Heart left ventricle (tissue), 13 donors: ENCODE measurements around the gene TMEM156.

Experiments
- POLR2A ChIP-seq, 2 donors: fragments of 450-650 bp; IDR thresholded peaks; one replicate each; pipeline ENCODE4 v1.6.1; 2017; ENCODE audit warnings: antibody characterized with exemption in 2 of 2, mild to moderate bottlenecking in 2 of 2, moderate library complexity in 2 of 2
- TF ChIP-seq, protein P1 (sequence below), 12 donors: fragments of 200-600 bp; sonication (generic) in 4 of 12; IDR thresholded peaks; one replicate each; pipeline versions ENCODE4 v1.5.0 to v1.8.0; 2018 to 2022; ENCODE audit warnings: antibody characterized with exemption in 12 of 12, mild to moderate bottlenecking in 5 of 12
- donor health status: ischemic (EF 13 %, LVEDD 7.1; RV severe dilation, severe dysfunction).
- donor health status: DM: no; HTN: yes; CAD: no.
- donor health status: DM: no; HTN: no; CAD: no.
- donor health status: ischemic (EF 25% LVEDD 6.9; RV normal size, moderate dysfunction).
- donor health status: ischemic (EF 25% LVEDD 5.7; RV mildly dilated, moderate dysfunction).
- donor health status: ischemic (EF 35%, LVEDD 5.7; RV mildly dilated, moderate dysfunction).
- donor health status: nonischemic (EF 11% LVEDD 7.7; RV severe dilation, severe dysfunction).
- donor health status: DM: yes; HTN: yes; CAD: no.
- donor health status: PGD.
- donor health status: ischemic (EF 29% LVEDD 5.4; RV normal size, mild dysfunction).
- donor health status: nonischemic (EF 23%, LVEDD 6.1; RV moderate dilation, normal function).

DNA sequence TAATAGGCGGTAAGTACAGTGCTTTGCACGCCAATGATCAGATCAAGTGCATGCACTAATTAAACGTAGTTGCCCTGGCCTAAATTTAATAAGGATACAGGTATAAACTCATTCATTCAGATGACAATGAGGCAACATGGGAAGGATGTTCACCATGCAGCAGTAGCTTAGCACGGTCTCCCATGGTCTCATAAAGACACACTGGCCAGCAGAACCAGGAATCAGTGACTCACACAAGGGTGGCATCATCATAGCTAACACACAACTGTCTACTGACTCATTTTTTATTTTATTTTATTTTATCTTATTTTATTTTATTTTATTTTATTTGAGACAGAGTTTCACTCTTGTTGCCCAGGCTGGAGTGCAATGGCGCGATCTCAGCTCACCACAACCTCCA is 42.7 kb downstream of the TMEM156 start:
- TF ChIP-seq POLR2A (IDR thresholded peaks at IDR 0.05) = no peak
- TF ChIP-seq, protein P1, sequence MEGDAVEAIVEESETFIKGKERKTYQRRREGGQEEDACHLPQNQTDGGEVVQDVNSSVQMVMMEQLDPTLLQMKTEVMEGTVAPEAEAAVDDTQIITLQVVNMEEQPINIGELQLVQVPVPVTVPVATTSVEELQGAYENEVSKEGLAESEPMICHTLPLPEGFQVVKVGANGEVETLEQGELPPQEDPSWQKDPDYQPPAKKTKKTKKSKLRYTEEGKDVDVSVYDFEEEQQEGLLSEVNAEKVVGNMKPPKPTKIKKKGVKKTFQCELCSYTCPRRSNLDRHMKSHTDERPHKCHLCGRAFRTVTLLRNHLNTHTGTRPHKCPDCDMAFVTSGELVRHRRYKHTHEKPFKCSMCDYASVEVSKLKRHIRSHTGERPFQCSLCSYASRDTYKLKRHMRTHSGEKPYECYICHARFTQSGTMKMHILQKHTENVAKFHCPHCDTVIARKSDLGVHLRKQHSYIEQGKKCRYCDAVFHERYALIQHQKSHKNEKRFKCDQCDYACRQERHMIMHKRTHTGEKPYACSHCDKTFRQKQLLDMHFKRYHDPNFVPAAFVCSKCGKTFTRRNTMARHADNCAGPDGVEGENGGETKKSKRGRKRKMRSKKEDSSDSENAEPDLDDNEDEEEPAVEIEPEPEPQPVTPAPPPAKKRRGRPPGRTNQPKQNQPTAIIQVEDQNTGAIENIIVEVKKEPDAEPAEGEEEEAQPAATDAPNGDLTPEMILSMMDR (IDR thresholded peaks at IDR 0.05) = no peak
